Subcutaneous abdominal adipose tissue (tissue), 5 donors: Measurements from ENCODE around the gene FAM151A.

Source experiments
- H3K27ac ChIP-seq: one replicate; pipeline ENCODE4 v1.7.0; 2013; ENCODE audit warnings: low read depth, mild to moderate bottlenecking, inconsistent platforms, low read length, moderate library complexity
- H3K27me3 ChIP-seq, 5 donors: one replicate each; pipeline ENCODE4 v1.7.0; 2013; ENCODE audit warnings: low read length in 5 of 5, inconsistent platforms in 1 of 5; ENCODE audit not compliant: control insufficient read depth in 5 of 5, insufficient read depth in 4 of 5
- H3K36me3 ChIP-seq, 5 donors: one replicate each; pipeline ENCODE4 v1.7.0; 2013; ENCODE audit warnings: low read length in 5 of 5; ENCODE audit not compliant: control insufficient read depth in 5 of 5, insufficient read depth in 5 of 5
- H3K4me1 ChIP-seq, 5 donors: one replicate each; pipeline ENCODE4 v1.7.0; 2013; ENCODE audit warnings: low read length in 5 of 5, mild to moderate bottlenecking in 3 of 5, moderate library complexity in 1 of 5; ENCODE audit not compliant: control insufficient read depth in 5 of 5, insufficient read depth in 5 of 5
- H3K4me3 ChIP-seq, 5 donors: one replicate each; pipeline ENCODE4 v1.7.0; 2013; ENCODE audit warnings: low read length in 5 of 5, low read depth in 1 of 5
- H3K9ac ChIP-seq, 5 donors: one replicate each; pipeline ENCODE4 v1.7.0; 2013; ENCODE audit warnings: low read length in 5 of 5, mild to moderate bottlenecking in 4 of 5, moderate library complexity in 3 of 5
- H3K9me3 ChIP-seq, 5 donors: one replicate each; pipeline ENCODE4 v1.7.0; 2013; ENCODE audit warnings: low read length in 5 of 5; ENCODE audit not compliant: control insufficient read depth in 5 of 5
- donor health status: healthy.
- donor health status: healthy.
- donor health status: healthy.
- donor health status: healthy.
- donor health status: healthy.

The FAM151A gene

GRCh38 chr1:54610601-54611580 lies 12.4 kb downstream of the FAM151A start:
- no peak overlapping the region for H3K4me3 ChIP-seq
- H3K9ac ChIP-seq, result no peak overlapping the region
- H3K27me3 ChIP-seq, result no peaks in the 10 kb centered on the region
- no peaks in the 10 kb centered on the region for H3K9me3 ChIP-seq
- H3K36me3 ChIP-seq, result no peaks in the 10 kb centered on the region
- H3K4me1 ChIP-seq, result peaks cover 0 to 10% (median 6%) of the 10 kb centered on the region in 5 donors
- no peak overlapping the region for H3K27ac ChIP-seq

DNA sequence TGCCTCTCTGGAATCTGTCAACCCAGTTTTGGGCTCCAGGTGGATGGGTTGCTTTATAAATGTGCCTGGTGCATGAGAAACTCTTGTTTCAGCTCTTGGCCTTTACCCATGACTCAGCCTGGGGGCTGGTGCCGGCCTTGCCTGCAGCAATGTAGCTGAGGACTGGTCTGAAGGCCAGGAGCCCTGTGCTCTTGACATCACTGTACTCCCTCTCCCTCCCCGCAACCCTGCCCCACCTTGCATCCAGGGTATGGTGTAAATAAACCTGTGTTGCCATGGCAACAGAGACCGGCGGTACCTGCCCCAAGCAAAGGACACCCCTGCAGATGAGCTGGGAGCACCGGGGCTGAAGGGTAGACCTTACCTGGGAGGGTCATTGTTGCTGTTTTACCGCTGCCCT lies 13.3 kb downstream of the FAM151A start:
- Histone ChIP-seq H3K9ac (no peak overlapping the region), H3K27ac (no peak overlapping the region), H3K4me3 (no peak overlapping the region), H3K27me3 (no peaks in the 10 kb centered on the region), H3K36me3 (no peaks in the 10 kb centered on the region), H3K9me3 (no peaks in the 10 kb centered on the region), H3K4me1 (peaks cover 0 to 10% (median 6%) of the 10 kb centered on the region in 5 donors)

DNA sequence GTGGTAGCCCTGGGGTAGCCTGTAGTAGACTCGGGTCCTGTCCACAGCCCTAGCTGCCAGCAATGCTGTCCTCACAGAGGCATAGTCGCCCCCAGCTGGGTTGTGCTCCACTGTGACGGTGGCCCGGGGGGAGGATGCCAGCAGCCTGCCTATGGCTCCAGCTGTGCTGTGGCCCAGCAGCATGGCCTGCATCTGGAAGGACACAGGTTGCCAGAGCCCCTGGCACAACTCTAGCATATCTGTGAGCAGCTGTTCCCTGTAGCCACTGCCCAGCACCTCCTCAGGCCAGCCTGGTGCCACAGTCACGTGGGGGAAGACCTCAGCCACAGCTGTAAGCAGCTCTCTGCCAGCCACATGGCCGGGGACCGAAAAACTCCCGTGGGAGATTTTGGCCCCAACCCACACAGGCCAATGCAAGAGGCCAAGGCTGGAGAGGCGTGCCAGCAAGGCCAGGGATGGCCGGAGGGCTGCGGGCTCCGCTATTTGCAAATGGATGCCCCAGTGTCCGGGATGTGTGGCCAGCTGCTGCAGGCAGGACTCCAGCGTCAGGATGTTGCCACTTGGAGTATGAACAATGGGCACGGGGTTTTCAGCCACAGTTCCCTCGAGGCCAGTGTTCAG lies 13.9 kb downstream of the FAM151A start:
- Histone ChIP-seq H3K4me1 (peaks cover 0 to 10% (median 6%) of the 10 kb centered on the region in 5 donors), H3K36me3 (no peaks in the 10 kb centered on the region), H3K9me3 (no peaks in the 10 kb centered on the region), H3K4me3 (no peak overlapping the region), H3K27ac (no peak overlapping the region), H3K9ac (no peak overlapping the region), H3K27me3 (no peaks in the 10 kb centered on the region)

DNA sequence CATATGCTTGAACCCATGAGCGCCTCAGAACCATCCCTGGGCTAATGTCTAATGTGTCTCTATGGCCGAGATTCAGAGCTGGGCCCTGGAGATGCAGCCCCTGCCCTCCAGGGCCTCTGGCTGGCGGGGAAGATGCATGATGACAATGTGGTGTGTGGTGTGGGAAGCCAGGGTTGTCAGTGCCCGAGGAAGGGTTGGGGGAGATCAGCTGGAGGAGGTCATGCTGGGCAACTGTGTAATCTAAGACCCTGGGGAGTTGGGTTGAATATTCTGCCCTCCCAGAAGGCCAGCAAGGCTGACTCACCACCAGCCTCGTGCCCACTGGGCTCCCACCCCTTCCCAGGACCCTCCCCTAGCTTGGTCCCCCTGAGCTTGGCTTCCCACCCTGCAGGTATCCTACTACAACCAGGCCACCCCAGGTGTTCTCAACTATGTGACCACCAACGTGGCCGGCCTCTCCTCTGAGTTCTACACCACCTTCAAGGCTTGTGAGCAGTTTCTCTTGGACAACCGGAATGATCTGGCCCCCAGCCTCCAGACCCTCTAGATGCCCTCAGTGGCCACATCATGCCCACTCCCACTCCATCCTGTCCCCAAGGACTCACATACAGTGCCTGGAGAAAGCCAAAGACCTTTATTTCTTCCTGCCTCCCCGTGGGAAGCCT lies 14.6 kb downstream of the FAM151A start:
- H3K9ac ChIP-seq, result no peak overlapping the region
- no peaks in the 10 kb centered on the region for H3K9me3 ChIP-seq
- H3K4me3 ChIP-seq, result no peak overlapping the region
- no peak overlapping the region for H3K27ac ChIP-seq
- H3K36me3 ChIP-seq, result no peaks in the 10 kb centered on the region
- H3K4me1 ChIP-seq, result peaks cover 0 to 10% (median 6%) of the 10 kb centered on the region in 5 donors
- no peaks in the 10 kb centered on the region for H3K27me3 ChIP-seq

DNA sequence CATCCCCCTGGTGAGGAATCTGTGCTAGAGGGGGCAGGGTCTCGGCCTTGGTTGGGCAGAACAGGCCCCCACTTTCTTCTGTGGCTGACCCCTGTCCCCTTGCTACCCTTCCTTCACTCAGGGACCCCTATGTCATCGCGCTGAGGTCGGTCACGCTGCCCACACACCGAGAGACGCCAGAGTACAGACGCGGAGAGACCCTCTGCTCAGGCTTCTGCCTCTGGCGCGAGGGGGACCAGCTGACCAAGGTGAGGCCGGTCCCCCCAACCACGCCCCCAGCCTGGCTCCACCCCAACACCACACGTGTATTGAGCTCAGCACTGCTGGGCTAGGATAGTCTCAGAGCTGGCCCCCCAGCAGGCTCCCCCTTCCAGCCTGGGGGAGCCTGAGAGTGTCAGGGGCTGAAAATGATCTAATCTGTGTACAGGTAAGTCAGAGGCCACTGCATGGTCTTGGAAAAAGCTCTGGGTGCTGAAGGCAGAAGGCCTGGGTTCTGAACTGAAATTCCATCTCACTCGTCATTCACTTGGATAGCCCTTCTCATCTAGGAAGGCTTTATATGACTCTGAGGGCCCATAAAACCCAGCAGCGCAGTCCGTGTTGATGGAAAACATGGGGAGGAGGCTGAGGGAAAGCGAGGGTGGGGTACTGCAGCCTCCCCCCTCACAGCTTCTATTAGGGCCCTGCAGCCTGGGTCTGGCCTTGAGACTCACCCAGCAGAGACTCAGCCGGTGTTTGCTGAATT lies 15.3 kb downstream of the FAM151A start:
- H3K27ac ChIP-seq, result no peak overlapping the region
- H3K9ac ChIP-seq, result no peak overlapping the region
- no peaks in the 10 kb centered on the region for H3K27me3 ChIP-seq
- no peaks in the 10 kb centered on the region for H3K9me3 ChIP-seq
- no peaks in the 10 kb centered on the region for H3K36me3 ChIP-seq
- H3K4me3 ChIP-seq, result no peak overlapping the region
- H3K4me1 ChIP-seq, result peaks cover 0 to 10% (median 6%) of the 10 kb centered on the region in 5 donors

- Histone ChIP-seq H3K4me3 (no peak overlapping the region), H3K27ac (no peak overlapping the region), H3K9me3 (no peaks in the 10 kb centered on the region), H3K4me1 (peaks cover 0 to 10% (median 6%) of the 10 kb centered on the region in 5 donors), H3K27me3 (no peaks in the 10 kb centered on the region), H3K36me3 (no peaks in the 10 kb centered on the region), H3K9ac (no peak overlapping the region)
Measured at GRCh38 chr1:54606990-54607325, 16.4 kb downstream of the FAM151A start.

- Histone ChIP-seq H3K9ac (no peak overlapping the region), H3K4me3 (no peak overlapping the region), H3K27me3 (no peaks in the 10 kb centered on the region)
Measured at GRCh38 chr1:54606096-54606989, 17.0 kb downstream of the FAM151A start.

GRCh38 chr1:54604572-54605370 lies 18.6 kb downstream of the FAM151A start:
- peaks cover 0 to 9% (median 6%) of the 10 kb centered on the region in 5 donors for H3K4me1 ChIP-seq
- H3K36me3 ChIP-seq, result no peaks in the 10 kb centered on the region
- no peaks in the 10 kb centered on the region for H3K9me3 ChIP-seq
- no peak overlapping the region for H3K4me3 ChIP-seq
- no peaks in the 10 kb centered on the region for H3K27me3 ChIP-seq
- H3K27ac ChIP-seq, result no peak overlapping the region
- no peak overlapping the region for H3K9ac ChIP-seq

More at GRCh38 chr1:54606096-54606989, 17.0 kb downstream of the FAM151A start:
- Histone ChIP-seq H3K9me3 (no peaks in the 10 kb centered on the region), H3K36me3 (no peaks in the 10 kb centered on the region), H3K4me1 (peaks cover 0 to 10% (median 6%) of the 10 kb centered on the region in 5 donors), H3K27ac (no peak overlapping the region)
